HG03439 (cell line): ENCODE data around the gene KLC4.
A peak's percentile ranks its signal among the peaks of the same experiment; 100 is the strongest.
"Not testable (repeated sequence)": the region's sequence is repeated elsewhere in the genome, so short reads cannot be mapped to it uniquely, and the experiment has no call there.

Experiments
- ATAC-seq: cut with Tn5 transposase; IDR thresholded peaks from one replicate; pipeline ENCODE4 v1.9.1; 2021; ENCODE audit warnings: mild to moderate bottlenecking, moderate library complexity; ENCODE audit not compliant: unreplicated experiment

Gene KLC4

GRCh38 chr6:43035495-43036194 lies 23.8 kb upstream of the KLC4 start:
- ATAC-seq, result no peak

GRCh38 chr6:43036712-43037111 lies 22.7 kb upstream of the KLC4 start:
- ATAC-seq, result no peak

GRCh38 chr6:43037197-43037596 lies 22.2 kb upstream of the KLC4 start:
- no peak for ATAC-seq

- ATAC-seq, result no peak
Measured at GRCh38 chr6:43037706-43038105, 21.7 kb upstream of the KLC4 start.

GRCh38 chr6:43038727-43039126 lies 20.7 kb upstream of the KLC4 start:
- no peak for ATAC-seq

GRCh38 chr6:43040542-43041257 lies 18.7 kb upstream of the KLC4 start:
- ATAC-seq, result no peak

- ATAC-seq, result not testable (repeated sequence)
Measured at GRCh38 chr6:43041475-43041874, 18.0 kb upstream of the KLC4 start.

GRCh38 chr6:43043310-43043709 lies 16.1 kb upstream of the KLC4 start:
- ATAC-seq, result no peak

GRCh38 chr6:43045371-43045930 lies 14.0 kb upstream of the KLC4 start:
- ATAC-seq, result no peak

- no peak for ATAC-seq
Measured at GRCh38 chr6:43047998-43048397, 11.4 kb upstream of the KLC4 start.

- ATAC-seq, result no peak
Measured at GRCh38 chr6:43050981-43051380, 8.4 kb upstream of the KLC4 start.

- ATAC-seq, result no peak
Measured at GRCh38 chr6:43052225-43052841, 7.1 kb upstream of the KLC4 start.

- ATAC-seq, result peak; percentile 4
Measured at GRCh38 chr6:43052842-43053544, 6.4 kb upstream of the KLC4 start.

- peak; percentile 78 for ATAC-seq
Measured at GRCh38 chr6:43053545-43054205, 5.8 kb upstream of the KLC4 start, which contains the start of gene CUL7. Gene CUL7, minus strand, starts transcription at chr6:43053851. Its CDS starts 1,063 bp downstream, at chr6:43052788.

- no peak for ATAC-seq
Measured at GRCh38 chr6:43054206-43054943, 5.1 kb upstream of the KLC4 start.

- no peak for ATAC-seq
Measured at GRCh38 chr6:43055966-43056365, 3.5 kb upstream of the KLC4 start.

- no peak for ATAC-seq
Measured at GRCh38 chr6:43058531-43058930, 900 bp upstream of the KLC4 start.

GRCh38 chr6:43060034-43060754 lies 763 bp downstream of the KLC4 start:
- ATAC-seq, result no peak
